Fibroblast of villous mesenchyme (primary cell): ENCODE measurements around the gene PPP1CB. TPM values are rescaled to one million over a fixed set of nuclear protein-coding genes. Genes with fewer than 3 reads are reported as not detected.
A peak's percentile ranks its signal among the peaks of the same experiment; 100 is the strongest.

Experiments
- DNase-seq: peaks from one replicate; pipeline ENCODE4 v3.0.0-alpha.2; 2010; ENCODE audit warnings: low read depth
- H3K4me3 ChIP-seq: 2 replicates; pipeline ENCODE4 v1.5.1; 2011; ENCODE audit warnings: low read depth, mild to moderate bottlenecking, low read length
- total RNA-seq: library from RNA; depleted of rRNA; stranded (reverse); fragments of >200 nt; gene quantifications from 2 replicates; pipeline ENCODE4 v1.2.3, GENCODE V29; 2012
- TF ChIP-seq, protein P1 (sequence below): IDR thresholded peaks from 2 replicates; pipeline ENCODE4 v1.5.1; 2012; ENCODE audit warnings: low read depth, mild to moderate bottlenecking, low read length; ENCODE audit not compliant: insufficient read depth

Gene PPP1CB
- total RNA-seq, 1 donor: 279 TPM

DNA sequence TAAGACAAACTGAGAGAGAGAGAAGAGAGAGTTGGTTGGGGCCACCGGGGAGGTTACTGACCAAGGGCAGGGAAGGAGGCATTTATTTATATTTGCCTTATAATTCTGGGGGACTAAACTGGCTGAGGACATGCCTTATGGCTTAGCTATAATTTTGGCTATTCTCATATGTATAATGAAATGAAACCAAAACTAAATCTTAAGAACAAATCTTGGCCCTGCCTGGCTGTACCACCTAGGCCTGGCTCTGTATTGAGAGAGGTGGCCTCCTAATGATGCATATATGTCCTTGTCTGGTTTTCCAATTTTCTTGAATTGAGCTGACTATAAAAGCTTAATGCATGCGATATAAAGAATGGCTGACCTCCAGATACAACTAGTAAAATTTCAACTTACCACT, 3.5 kb upstream of the PPP1CB start:
- TF ChIP-seq, protein P1, sequence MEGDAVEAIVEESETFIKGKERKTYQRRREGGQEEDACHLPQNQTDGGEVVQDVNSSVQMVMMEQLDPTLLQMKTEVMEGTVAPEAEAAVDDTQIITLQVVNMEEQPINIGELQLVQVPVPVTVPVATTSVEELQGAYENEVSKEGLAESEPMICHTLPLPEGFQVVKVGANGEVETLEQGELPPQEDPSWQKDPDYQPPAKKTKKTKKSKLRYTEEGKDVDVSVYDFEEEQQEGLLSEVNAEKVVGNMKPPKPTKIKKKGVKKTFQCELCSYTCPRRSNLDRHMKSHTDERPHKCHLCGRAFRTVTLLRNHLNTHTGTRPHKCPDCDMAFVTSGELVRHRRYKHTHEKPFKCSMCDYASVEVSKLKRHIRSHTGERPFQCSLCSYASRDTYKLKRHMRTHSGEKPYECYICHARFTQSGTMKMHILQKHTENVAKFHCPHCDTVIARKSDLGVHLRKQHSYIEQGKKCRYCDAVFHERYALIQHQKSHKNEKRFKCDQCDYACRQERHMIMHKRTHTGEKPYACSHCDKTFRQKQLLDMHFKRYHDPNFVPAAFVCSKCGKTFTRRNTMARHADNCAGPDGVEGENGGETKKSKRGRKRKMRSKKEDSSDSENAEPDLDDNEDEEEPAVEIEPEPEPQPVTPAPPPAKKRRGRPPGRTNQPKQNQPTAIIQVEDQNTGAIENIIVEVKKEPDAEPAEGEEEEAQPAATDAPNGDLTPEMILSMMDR: no peak
- no peak overlapping the region for H3K4me3 ChIP-seq
- no peak for DNase-seq

DNA sequence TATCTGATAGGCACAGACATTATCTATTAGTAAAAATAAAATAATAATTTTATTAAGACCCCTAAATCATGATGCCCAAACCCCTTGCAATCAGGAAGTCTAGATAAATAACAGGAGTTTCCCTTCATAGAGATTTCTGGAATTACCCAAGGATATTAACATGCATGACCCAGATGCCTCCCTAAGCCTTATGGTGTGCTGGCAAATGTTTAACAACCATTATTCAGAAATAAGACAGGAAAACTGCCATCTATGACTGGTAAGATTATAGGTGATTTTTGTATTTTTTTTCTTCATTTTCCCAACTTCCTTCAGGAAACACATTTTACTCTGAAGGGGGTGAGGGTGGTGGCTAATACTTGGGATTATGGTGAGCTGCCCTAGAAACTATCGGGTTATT, 2.7 kb upstream of the PPP1CB start:
- no peak overlapping the region for H3K4me3 ChIP-seq
- TF ChIP-seq, protein P1: no peak
- DNase-seq: no peak

- TF ChIP-seq, protein P1: no peak
- no peak for DNase-seq
These were observed 2.1 kb upstream of the PPP1CB start for GRCh38 chr2:28749526-28749925.

GRCh38 chr2:28750316-28751251, 1.0 kb upstream of the PPP1CB start:
- peak overlapping the region; percentile 99 for H3K4me3 ChIP-seq
- DNase-seq: peak; percentile 59
- TF ChIP-seq, protein P1: no peak

More at GRCh38 chr2:28749526-28749925, 2.1 kb upstream of the PPP1CB start:
- no peak overlapping the region for H3K4me3 ChIP-seq

- H3K4me3 ChIP-seq: peak overlapping the region; percentile 99
- TF ChIP-seq, protein P1: no peak
- no peak for DNase-seq
These were observed 463 bp downstream of the PPP1CB start for GRCh38 chr2:28751956-28752630.

- peak overlapping the region; percentile 99 for H3K4me3 ChIP-seq
- DNase-seq: no peak
- TF ChIP-seq, protein P1: no peak
These were observed 1.2 kb downstream of the PPP1CB start for GRCh38 chr2:28752631-28753376.
